Endodermal cell (in vitro differentiated cells): Measurements from ENCODE around the gene ADAMTS7. TPM values are rescaled to one million over a fixed set of nuclear protein-coding genes. Genes with fewer than 3 reads are reported as not detected.
"Not testable (repeated sequence)": the region's sequence is repeated elsewhere in the genome, so short reads cannot be mapped to it uniquely, and the experiment has no call there.

ENCODE experiments used
- DNase-seq: peaks from one replicate; pipeline ENCODE4 v3.0.0-alpha.2; 2017
- H3K27ac ChIP-seq: 2 replicates; pipeline ENCODE4 v1.5.1; 2013; ENCODE audit warnings: mild to moderate bottlenecking, low read depth, low read length, moderate library complexity
- H3K27me3 ChIP-seq: 2 replicates; pipeline ENCODE4 v1.6.1; 2013; ENCODE audit warnings: mild to moderate bottlenecking, low read length, moderate library complexity; ENCODE audit not compliant: insufficient read depth, control insufficient read depth, poor library complexity, severe bottlenecking
- H3K36me3 ChIP-seq: 2 replicates; pipeline ENCODE4 v1.7.0; 2013; ENCODE audit warnings: mild to moderate bottlenecking, low read length, moderate library complexity; ENCODE audit not compliant: control insufficient read depth, insufficient read depth
- H3K4me1 ChIP-seq: one replicate; pipeline ENCODE4 v1.7.0; 2013; ENCODE audit warnings: low read length; ENCODE audit not compliant: control insufficient read depth, insufficient read depth
- H3K4me3 ChIP-seq: 2 replicates; pipeline ENCODE4 v1.5.1; 2013; ENCODE audit warnings: mild to moderate bottlenecking, low read length, moderate library complexity
- H3K9ac ChIP-seq: 2 replicates; pipeline ENCODE4 v1.6.1; 2013; ENCODE audit warnings: mild to moderate bottlenecking, low read length, moderate library complexity; ENCODE audit not compliant: poor library complexity, severe bottlenecking; ENCODE audit errors: extremely low read depth
- H3K9me3 ChIP-seq: 2 replicates; pipeline ENCODE4 v1.6.1; 2013; ENCODE audit warnings: mild to moderate bottlenecking, low read length, moderate library complexity; ENCODE audit not compliant: control insufficient read depth
- H3K27ac Mint-ChIP-seq: 2 replicates; pipeline ENCODE4 v1.8.0; 2020; ENCODE audit warnings: mixed read lengths
- H3K27me3 Mint-ChIP-seq: 2 replicates; pipeline ENCODE4 v1.8.0; 2021; ENCODE audit warnings: mild to moderate bottlenecking, mixed read lengths; ENCODE audit not compliant: insufficient read depth
- H3K36me3 Mint-ChIP-seq: 2 replicates; pipeline ENCODE4 v1.8.0; 2020; ENCODE audit warnings: low read depth, mixed read lengths
- H3K4me1 Mint-ChIP-seq: 2 replicates; pipeline ENCODE4 v1.8.0; 2020; ENCODE audit warnings: mixed read lengths
- H3K4me3 Mint-ChIP-seq: 2 replicates; pipeline ENCODE4 v1.8.0; 2020; ENCODE audit warnings: mild to moderate bottlenecking, moderate library complexity, mixed read lengths
- H3K9me3 Mint-ChIP-seq: 2 replicates; pipeline ENCODE4 v1.8.0; 2020; ENCODE audit warnings: mild to moderate bottlenecking, mixed read lengths
- WGBS, 2 experiments: methylation state at CpG; one replicate each; pipeline versions ENCODE4 v1.1.5 to v1.1.7; 2013; ENCODE audit warnings: missing lambda C conversion rate in 2 of 2, mixed read lengths in 1 of 2; ENCODE audit not compliant: insufficient coverage in 1 of 2, insufficient read length in 1 of 2; 5-methylcytosine and 5-hydroxymethylcytosine counted together
- total RNA-seq, 2 donors: library from RNA; stranded (reverse); fragmentation: NEBNext Ultra II Directional in 1 of 2; extraction: Animal tissue kit (Norgen Biotek cat#: 25700) in 1 of 2; gene quantifications; 2 replicates in 1 of 2; 3 replicates in 1 of 2; pipeline ENCODE4 v1.2.1, GENCODE V29; 2021
- TF ChIP-seq, protein P1 (sequence below): fragments of 200-600 bp; sonication (generic); conservative IDR thresholded peaks from 2 replicates; pipeline ENCODE4 v1.5.0; 2021; ENCODE audit warnings: antibody characterized with exemption, mild to moderate bottlenecking

ADAMTS7 gene
- total RNA-seq, 2 donors from 2014 or later = 55.8 to 67.1 TPM

GRCh38 chr15:78768096-78768495 lies 43.2 kb downstream of the ADAMTS7 start:
- no peaks in the 10 kb centered on the region for H3K27me3 ChIP-seq
- Mint-ChIP-seq H3K4me1 (peaks cover 5% of the 10 kb centered on the region), H3K27ac (peak overlapping the region; percentile 61), H3K36me3 (no peaks in the 10 kb centered on the region), H3K4me3 (no peak overlapping the region), H3K9me3 (no peaks in the 10 kb centered on the region), H3K27me3 (no peaks in the 10 kb centered on the region)
- no peak overlapping the region for H3K9ac ChIP-seq
- TF ChIP-seq, protein P1, sequence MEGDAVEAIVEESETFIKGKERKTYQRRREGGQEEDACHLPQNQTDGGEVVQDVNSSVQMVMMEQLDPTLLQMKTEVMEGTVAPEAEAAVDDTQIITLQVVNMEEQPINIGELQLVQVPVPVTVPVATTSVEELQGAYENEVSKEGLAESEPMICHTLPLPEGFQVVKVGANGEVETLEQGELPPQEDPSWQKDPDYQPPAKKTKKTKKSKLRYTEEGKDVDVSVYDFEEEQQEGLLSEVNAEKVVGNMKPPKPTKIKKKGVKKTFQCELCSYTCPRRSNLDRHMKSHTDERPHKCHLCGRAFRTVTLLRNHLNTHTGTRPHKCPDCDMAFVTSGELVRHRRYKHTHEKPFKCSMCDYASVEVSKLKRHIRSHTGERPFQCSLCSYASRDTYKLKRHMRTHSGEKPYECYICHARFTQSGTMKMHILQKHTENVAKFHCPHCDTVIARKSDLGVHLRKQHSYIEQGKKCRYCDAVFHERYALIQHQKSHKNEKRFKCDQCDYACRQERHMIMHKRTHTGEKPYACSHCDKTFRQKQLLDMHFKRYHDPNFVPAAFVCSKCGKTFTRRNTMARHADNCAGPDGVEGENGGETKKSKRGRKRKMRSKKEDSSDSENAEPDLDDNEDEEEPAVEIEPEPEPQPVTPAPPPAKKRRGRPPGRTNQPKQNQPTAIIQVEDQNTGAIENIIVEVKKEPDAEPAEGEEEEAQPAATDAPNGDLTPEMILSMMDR = no peak
- H3K36me3 ChIP-seq = no peaks in the 10 kb centered on the region
- H3K4me3 ChIP-seq = no peak overlapping the region
- DNase-seq = no peak
- no peak overlapping the region for H3K27ac ChIP-seq
- no peaks in the 10 kb centered on the region for H3K9me3 ChIP-seq
- H3K4me1 ChIP-seq = no peaks in the 10 kb centered on the region
- WGBS, 2 experiments = 80 to 91% methylated on average over 3 to 11 of the region's 13 CpGs

- Mint-ChIP-seq H3K4me3 (no peak overlapping the region), H3K27ac (no peak overlapping the region), H3K36me3 (no peaks in the 10 kb centered on the region), H3K9me3 (no peaks in the 10 kb centered on the region), H3K4me1 (peaks cover 5% of the 10 kb centered on the region), H3K27me3 (no peaks in the 10 kb centered on the region)
- Histone ChIP-seq H3K36me3 (no peaks in the 10 kb centered on the region), H3K4me3 (no peak overlapping the region), H3K27ac (no peak overlapping the region), H3K9ac (no peak overlapping the region), H3K27me3 (no peaks in the 10 kb centered on the region), H3K9me3 (no peaks in the 10 kb centered on the region), H3K4me1 (no peaks in the 10 kb centered on the region)
- WGBS, 2 experiments = 91 to 93% methylated on average over 3 to 16 of the region's 16 CpGs
- TF ChIP-seq, protein P1 = peak; percentile 52
- no peak for DNase-seq
These were observed 43.8 kb downstream of the ADAMTS7 start for GRCh38 chr15:78767331-78767951.

DNA sequence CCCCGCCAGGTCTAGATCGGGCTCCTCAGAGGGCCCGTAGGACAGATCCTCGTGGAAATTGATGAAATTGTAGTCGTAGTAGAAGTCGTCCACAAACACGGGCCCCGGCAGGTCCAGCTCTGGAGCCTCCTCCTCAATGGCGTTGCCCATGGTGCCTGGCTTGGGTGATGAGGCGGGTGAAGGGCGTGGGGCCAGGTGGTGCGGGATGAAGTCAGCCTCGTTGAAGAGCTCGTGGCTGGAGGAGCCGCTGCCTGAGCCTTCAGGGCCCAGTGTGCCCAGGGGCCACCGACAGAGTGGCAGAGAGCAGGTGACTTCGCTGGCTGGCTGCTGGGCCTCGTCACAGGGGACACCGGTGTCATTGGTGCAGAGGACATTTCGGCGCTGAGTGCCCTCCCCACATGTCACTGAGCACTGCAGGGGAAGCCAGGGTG lies 44.6 kb downstream of the ADAMTS7 start:
- WGBS, 2 experiments = 93 to 96% methylated on average over 9 to 20 of the region's 21 CpGs
- H3K27me3 ChIP-seq, DNase-seq, H3K9ac ChIP-seq, H3K9me3 Mint-ChIP-seq, H3K36me3 ChIP-seq, H3K4me3 Mint-ChIP-seq, H3K27ac Mint-ChIP-seq, H3K9me3 ChIP-seq, H3K4me1 Mint-ChIP-seq, H3K27ac ChIP-seq, H3K27me3 Mint-ChIP-seq, H3K36me3 Mint-ChIP-seq, H3K4me1 ChIP-seq, H3K4me3 ChIP-seq: not testable (repeated sequence)

DNA sequence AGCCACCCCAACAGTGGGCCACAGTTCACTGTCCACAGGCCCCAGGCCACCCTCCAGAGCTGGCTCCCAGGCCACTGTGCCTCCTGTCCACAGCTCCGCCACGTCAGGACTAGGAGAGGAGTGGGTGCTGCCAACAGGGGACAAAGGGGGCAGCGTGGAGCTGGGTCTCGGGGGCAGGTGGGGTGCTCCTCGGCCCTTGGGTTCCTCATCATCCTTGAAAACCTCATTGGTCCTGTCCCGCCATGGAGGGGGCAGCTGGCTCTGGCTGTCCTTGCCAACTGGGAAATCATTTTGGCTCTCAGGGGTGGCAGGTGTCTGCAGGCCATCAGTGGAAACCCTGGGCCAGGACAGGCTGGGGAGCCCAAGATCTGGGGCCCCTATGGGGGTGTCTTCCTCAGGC lies 45.2 kb downstream of the ADAMTS7 start:
- Mint-ChIP-seq H3K27ac (no peak overlapping the region), H3K4me3 (no peak overlapping the region), H3K9me3 (no peaks in the 10 kb centered on the region), H3K4me1 (peaks cover 5% of the 10 kb centered on the region), H3K27me3 (no peaks in the 10 kb centered on the region), H3K36me3 (no peaks in the 10 kb centered on the region)
- Histone ChIP-seq H3K36me3 (no peaks in the 10 kb centered on the region), H3K4me1 (no peaks in the 10 kb centered on the region), H3K9ac (no peak overlapping the region), H3K4me3 (no peak overlapping the region), H3K27ac (no peak overlapping the region), H3K27me3 (no peaks in the 10 kb centered on the region), H3K9me3 (no peaks in the 10 kb centered on the region)
- DNase-seq = no peak
- TF ChIP-seq, protein P1 = no peak
- 93 to 94% methylated on average over 5 to 6 of the region's 6 CpGs for WGBS, 2 experiments

GRCh38 chr15:78765154-78765860 lies 46.0 kb downstream of the ADAMTS7 start:
- H3K4me3 ChIP-seq, H3K36me3 ChIP-seq, H3K36me3 Mint-ChIP-seq, H3K4me1 ChIP-seq, H3K4me1 Mint-ChIP-seq, H3K9me3 ChIP-seq, H3K27me3 ChIP-seq, DNase-seq, H3K9me3 Mint-ChIP-seq, H3K27ac Mint-ChIP-seq, H3K27me3 Mint-ChIP-seq, H3K4me3 Mint-ChIP-seq, H3K9ac ChIP-seq: not testable (repeated sequence)
- H3K27ac ChIP-seq = peak overlapping the region; percentile 10
- WGBS, 2 experiments = 83 to 86% methylated on average over 9 to 17 of the region's 18 CpGs
